GM18909 (cell line): ENCODE measurements around the gene CACNA2D3.

ENCODE experiments used
- ATAC-seq: cut with Tn5 transposase; IDR thresholded peaks from one replicate; pipeline ENCODE4 v1.9.1; 2021; ENCODE audit warnings: mild to moderate bottlenecking; ENCODE audit not compliant: unreplicated experiment, poor library complexity

CACNA2D3 gene

DNA sequence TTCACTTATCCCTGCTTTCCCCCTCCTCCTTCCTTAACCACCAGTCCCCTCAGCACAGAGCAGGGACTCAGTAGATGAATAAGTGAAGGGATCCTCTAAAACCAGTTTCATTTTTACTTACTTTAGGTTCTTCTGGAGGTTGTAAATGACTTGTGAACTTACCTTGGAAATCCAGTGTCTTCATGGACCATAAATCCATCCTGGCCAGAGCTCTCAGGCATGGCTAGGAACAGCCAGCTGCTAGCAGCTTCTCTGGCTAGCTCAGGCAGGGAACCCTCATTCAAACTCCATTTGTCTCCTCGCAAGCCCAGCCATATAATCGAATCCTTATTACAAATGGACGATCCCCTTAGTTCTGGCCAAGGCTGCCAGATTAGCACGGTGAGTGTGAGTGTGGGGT, 727.0 kb downstream of the CACNA2D3 start:
- no peak for ATAC-seq

DNA sequence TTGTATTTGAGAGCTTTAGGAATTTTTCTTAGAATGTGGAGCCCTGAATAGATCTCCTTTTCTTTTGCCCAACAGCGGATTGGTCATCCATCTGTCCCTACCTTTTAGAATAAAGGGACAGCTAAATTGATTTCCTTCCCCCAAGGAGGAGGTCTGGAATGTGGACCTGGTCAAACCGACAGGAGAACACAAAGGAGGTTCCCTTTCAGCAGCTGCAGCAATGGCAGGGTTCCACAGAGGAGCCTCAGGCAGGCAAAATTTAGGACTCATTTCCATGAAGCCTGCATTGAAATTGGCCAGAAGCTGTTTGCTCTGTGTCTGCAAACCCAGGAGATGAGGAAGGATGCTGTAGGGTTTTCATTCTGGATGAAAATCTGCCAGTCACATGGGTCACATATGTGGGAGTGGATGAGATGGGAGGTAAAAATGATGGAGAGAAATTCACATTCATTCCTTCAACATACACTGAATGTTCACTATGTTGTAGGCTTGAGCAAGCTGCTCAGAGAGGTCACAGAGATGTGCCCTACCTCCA, 728.2 kb downstream of the CACNA2D3 start:
- no peak for ATAC-seq

DNA sequence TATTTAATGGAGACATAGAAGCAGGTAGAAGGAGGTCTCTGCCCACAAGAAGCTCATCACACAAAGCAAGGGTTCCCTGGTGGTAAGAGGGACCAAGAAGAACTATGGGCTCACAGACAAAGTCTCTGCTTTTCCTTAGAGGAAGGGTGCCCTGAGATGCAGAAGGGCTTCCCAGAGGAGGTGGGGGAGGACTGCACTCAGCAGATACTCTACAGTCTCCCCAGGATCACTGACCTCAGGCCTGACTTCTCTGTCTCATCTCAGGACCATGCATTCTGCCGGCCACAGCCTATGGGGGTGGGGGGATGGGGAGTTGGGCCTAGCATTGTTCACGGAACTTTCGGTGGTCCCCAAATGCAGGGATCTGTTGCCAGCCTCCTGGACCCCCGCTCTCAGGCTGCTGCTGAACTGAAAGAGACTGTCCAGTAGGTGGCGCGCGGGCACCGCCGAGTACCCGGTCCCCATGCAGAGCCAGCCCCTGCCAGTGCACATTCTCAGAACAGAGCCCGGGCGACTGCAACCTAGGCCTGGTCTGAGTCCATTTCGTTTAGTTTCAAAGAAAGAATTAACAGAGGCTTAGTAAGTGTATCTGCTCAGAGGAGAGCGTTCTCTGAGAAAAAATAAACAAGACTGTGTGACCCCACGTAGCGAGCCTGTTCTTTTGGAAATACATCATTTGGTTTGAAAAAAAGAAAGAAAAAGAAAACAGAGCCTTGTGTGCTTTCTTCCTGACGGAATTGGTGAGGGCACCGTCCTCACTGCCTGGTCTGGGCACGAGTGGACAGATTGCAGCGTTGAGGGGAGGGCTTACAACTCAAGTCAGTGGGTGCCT, 731.4 kb downstream of the CACNA2D3 start:
- peak; percentile 74 for ATAC-seq

DNA sequence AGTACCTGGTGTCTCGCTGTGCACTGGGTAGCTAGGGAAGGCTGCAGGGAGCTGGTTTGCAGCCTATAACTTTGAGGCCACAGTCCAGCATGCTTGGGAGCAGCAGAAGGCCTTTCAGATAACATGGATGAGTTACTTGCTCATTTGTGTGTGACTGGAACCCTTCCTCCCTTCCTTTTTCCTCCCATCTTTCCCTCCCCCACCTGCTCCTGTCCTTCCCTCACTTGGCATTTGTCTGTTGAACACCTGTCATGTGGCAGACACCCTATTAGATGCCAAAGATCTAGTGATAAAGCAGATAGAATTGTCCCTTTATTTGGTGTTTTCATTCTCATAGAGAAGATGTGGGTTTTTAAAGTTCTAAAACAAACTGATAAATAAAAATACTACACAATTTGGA, 733.9 kb downstream of the CACNA2D3 start:
- no peak for ATAC-seq

DNA sequence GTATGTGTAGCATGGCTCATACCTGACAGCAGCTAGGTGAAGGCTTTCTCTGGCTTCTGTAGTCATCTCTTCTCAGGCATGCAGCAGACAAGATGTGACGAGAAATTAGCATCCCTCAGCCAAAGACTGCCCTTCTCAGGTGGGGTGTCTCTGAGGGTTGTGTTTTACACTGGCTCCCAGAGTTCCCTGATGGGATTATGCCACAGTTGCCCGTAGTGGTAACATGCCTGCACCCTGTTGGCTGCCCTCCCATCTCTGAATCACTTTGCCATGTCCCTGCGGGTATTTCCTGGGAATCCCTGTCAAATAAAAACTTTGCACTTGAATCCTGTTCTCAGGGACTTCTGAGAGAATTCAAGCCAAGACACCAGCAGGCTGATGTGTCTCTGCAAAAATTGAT, 735.0 kb downstream of the CACNA2D3 start:
- ATAC-seq: no peak

DNA sequence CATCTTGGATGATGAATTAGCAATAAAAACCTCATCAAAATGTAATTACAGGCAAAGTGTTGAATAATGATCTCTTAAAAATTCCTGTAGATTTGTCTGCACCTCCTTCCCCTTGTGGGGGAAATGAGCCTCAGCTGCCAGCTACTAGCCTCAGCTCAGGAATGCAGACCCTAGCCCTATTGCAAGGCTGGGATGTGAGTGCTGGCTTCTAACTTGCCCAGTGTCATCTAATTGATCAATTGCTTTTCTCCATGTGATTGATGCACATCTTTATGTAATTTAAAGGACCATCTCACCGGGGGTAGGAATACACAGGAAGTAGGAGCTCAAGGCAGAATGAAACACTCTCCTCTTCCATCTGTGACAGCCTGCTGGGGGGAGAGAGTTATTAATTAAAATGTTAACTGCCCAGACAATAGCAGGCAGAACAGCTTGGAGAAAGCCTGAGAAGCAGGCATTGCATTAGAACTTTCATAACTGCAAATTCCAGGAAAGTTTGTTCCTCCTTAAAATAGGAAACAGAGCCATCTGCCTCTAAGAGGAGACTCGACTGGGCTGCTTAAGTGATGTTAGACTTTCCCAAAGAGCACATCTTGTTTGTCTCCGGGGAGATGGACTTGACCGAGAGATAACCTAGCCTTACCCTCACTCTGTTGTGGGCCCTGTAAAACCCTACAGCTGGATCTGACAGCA, 735.9 kb downstream of the CACNA2D3 start:
- ATAC-seq: no peak

DNA sequence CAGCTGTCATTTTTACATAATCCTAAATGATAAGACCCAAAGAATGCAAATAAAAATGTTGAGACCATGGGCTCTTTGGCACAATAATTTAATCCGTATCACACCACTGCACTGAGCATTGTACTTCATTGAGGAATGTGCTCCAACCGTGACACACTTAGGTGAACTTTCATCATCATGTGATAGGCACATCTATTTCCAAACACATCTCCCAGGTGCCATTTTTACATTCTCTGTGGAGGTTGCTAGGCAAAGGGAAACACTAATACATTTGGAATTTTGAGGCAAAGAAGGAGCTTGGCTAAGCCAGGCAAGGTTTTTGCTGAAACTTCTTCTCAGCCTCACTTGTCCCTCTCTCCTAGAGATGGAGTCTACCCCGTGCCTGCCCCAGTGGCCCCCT, 736.8 kb downstream of the CACNA2D3 start:
- no peak for ATAC-seq

DNA sequence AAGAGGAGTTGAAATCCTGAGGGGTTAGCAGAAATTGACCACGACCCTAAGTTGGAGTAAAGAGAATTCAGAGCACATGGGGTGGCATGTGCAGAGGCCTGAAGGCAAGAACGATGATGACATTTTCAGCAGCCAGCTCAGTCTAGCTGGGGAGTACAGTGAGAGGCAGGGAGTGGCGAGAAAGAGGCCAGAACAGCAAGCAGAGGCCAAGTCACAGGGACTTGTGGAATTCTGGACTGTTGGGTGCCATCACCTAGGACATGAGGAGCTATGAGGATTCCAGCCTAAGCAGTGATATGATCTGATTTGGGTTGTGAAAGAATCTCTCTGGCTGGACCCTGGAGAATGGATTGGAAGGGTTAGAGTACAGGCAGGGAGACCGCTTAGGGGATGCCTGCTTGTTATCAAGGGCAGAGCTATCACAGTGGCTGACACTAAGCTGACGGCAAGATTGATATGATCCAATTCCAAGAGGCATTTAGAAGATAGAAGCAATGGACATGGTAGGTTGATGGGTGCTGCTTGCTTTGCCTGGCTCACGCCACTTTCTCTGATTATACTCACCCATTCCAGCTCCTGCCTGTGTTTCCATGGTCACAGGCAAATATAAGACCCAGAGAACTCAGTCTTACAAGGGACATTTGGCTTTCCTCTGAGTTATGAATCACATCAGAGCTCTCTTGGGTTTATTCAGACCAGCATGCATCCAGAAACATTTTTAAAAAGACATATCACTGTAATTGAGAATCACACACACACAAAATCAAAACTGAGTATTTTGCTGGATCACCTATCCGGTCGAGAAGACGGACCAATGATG, 739.1 kb downstream of the CACNA2D3 start:
- ATAC-seq: no peak

DNA sequence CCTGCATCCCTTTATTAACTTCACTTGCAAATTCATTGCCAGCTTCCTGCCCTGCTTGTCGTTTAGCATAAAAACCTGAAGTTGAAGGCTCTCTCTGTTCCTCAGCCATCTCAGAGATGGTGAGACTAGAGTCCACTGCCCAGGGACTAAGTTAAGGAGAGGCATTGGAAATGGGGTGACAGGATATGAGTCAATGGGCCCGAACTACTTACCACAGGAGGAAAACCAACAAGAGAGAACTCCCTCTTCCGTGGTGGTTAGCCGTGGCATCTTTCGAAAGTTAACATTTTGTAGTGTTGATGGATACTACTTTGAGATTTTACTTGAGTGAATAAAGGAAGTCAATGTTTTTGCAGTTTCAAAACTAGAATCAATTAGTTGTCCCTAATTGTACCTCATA, 740.2 kb downstream of the CACNA2D3 start:
- ATAC-seq: no peak

DNA sequence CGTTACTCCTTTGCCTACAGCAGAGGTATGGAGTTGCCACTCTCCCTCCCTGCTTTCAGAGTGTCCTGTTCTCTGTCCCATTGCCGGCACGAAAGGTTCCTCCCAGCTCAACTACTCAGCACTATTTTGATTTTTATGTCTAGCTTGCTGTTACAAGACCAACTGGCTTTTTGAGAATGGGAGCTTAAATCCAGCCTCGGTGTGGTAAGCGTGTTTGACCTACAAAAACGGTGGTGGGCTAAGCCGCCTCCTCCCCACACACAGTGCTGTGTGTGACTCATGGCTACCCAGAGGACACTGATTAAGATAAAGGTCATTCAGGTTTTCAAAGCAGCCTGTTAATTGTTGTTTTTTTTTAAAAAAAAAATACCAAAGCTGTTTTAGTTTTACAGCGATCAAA, 741.0 kb downstream of the CACNA2D3 start:
- ATAC-seq: no peak

DNA sequence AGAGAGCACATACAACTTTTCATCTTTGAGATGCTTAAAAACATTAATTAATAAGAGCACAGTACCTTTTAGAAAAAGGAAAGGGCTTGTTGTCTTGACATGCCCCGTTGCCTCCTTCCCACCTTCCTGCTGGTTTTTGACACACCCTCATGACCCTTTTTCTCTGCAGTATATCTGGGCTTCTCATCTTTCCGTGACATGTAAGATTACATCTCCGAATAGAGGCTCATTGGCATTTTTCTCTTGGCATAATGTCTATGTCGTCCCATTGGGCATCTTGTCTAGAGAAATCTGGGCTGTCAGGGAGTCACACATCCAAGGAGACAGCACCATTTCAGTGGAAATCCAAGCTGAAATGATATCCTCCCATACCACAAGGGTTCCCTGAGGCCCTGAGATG, 741.4 kb downstream of the CACNA2D3 start:
- no peak for ATAC-seq

DNA sequence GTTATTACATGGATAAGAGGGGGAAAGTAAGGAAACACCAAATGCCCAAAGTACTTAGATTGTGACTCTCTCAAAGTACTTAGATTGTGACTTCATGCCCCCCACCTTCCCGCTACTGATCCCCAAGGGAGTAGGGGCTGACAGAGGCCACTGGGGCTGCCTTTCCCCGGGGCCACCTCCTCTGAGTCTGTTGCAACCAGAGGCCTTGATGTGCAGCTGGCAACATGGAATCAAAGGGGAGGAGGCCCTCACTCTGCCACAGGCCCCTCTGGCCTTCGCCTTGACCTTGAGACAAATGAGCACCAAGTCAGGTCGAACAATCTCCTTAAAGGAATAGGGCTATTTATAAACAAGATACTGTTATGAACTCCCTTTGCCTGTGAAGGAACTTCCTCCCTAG, 743.0 kb downstream of the CACNA2D3 start:
- no peak for ATAC-seq

DNA sequence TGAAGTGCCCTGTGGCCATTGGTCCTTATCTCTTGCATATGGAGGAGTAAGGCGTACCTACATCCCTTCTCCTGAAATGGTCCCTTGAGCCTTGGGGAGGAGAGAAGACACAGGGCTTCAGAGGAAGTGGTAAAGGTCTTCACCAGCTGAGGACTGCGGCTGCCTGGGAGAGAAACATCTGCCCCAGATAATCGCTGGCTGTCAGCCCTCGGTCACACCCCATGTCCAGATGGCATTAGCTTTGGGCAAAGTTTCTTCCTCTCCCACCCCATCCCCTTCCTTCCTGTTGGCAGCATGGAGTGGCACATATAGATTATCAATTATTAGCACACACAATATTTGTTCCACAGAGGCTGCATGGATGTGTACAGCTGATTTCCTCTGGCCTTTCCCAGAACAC, 743.9 kb downstream of the CACNA2D3 start:
- no peak for ATAC-seq

DNA sequence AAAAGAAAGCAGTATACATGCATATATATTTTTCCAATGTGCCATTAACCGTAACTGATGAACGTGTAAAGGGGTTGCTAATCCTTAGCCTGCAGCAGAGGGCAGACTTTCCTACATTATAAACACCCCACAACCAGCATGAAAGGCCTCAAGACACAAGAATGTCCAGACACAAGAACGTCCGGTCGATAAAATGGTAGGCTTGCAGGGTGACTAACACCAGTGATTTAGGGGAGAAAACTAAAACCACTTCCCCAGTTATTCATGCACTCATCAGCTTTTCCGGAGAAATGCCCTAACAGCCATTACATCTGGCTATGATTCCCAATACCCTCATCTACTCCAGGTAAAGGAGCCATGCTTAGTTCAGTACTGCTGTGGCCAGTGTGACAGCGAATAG, 748.1 kb downstream of the CACNA2D3 start:
- ATAC-seq: no peak

DNA sequence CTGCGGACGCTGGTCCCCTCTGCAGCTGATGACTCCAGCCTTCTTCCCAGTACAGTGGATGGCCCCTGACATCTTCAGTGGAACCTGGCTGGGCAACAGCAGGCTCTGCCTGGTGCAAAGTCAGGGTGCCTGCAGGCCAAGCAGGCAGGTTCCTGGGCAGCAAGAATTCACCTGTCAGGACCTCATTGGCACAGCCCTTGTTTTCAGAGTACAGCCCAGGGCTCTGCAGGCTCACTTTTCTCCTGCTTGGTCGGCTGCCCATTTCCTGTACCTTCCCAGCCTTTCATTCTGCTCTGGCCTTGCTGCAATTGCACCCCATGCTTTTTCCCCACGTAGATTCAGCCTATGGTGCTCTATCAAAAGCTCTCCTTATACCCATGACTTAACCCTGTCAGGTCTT, 749.5 kb downstream of the CACNA2D3 start:
- ATAC-seq: no peak

DNA sequence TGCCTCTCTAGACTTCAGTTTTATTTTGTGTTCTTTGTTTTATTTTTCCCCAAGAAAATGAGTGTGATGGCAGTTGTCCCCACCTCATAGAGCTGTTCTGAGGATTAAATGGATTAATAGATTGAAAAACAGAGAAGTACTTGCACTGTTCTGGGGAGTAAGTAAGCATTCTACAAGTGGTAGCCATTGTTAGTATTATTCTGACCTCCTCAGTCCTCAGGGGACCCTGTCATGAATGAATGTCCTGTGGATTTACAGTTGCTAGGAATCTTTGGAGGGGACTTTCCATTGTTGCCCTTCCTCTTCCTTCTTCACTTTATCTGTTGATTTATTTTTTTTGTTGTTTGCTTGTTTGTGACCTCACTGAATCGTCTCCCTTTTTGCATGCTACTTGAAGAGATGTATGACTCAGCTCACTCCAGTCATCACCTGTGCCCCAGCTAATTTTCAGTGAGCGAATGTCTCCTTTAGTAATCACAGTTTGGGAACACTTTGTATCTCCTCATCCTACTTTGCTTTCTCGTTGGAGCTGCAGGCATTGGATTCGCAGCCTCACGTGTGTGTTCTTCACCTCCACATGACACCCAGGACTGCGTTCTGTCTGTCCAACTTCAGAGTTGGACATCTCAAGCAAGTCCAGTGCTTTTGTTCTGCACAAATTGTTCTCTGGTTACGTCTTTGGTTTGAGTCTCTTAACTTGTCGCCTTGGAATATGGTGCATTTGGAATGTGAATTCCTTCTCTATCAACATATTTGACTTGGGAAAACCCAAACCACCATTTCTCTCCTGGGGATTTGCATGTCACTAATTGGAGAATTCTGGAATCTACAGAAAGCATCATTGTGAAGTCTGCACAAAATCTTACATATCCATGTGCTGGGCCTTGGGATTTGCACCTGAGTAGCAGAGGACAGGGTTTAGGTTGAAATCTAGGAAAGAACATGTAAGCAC, 751.0 kb downstream of the CACNA2D3 start:
- ATAC-seq: no peak

DNA sequence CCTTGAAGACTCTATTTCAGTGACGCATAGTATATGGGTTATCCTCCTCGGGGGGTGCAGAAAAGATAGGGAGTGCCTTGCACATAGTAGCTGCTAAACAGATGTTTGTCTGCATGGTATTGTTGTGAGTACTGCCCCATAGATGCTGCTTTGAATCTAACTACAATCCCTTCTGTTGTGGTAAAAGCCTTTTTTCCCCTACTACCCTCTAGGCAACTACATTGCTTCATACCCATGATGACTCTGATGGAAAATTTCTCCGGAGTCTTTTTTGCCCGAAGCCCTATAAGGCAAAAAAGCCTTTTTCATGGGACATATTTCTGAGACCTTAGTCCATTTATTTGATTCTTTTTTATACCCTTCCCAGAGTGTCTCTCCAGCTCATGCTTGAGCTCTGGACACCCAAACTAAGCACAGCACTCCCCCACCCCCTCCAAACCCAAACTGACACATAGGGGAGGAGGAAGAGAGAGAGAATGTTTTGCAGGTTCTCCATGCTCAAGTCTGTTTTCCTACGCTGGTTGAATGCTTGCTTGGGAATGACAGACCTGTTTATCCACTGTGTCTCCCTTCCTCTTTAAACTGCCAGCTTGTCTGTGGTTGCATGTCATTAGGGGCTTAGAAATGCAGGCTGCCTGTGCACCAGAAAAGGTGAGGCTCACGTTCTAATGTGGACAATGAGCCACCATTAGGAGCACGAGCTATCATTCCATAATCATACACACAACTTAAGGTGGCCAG, 752.6 kb downstream of the CACNA2D3 start:
- ATAC-seq: no peak

DNA sequence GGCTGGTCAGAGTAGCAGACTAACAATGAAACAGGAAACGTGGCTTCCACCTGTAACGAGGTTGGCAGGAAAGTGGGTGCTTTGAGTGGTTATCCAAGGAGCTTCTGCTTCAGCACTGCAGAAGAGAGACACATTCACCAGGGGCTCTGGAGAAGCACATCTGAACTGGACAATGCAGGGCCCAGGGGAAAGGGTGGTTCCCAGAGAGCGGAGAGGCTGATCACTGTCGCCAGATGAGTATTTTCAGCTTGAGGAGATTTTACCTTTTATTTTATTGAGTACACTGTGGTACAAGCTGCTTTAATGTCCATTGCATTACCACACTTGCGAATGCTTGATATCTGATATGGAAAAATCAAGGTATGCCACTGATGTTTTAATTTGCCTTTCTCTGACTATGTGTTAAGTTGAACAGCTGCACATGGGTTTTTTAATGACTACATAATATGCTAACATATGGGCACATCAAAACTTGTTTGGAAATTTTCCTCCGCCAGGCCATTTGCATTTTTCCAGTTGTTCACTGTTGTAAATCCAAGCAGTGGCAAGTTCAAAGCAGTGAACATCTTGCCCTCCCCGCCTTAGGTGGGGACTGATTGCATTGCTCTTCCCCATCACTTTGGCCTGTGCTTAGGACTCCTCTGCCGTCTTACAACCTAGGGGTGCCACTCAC, 753.4 kb downstream of the CACNA2D3 start:
- ATAC-seq: no peak

DNA sequence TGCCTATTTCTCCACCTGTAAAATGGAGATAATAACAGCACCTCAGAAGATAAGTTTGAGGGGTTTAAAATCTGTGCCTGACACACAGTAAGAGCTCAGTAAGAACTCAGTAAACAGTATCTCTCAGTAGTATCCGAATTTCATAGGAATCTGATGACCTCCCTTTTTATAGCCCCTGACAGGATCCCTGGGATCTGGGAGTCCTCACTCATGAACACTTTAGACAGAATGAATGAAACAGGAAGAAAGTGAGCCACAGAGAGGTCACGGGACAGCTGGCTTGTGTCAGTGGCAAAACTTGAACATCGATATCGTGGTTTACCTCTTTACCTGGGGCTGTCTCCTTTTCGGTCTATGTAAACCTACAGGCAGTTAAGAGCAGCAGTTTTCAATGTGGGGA, 754.3 kb downstream of the CACNA2D3 start:
- ATAC-seq: no peak
